Activated B cell treated with CpG ODN at 0.5 μM for 24 hours (primary cell): ENCODE results near the gene CYB561A3. TPM values are rescaled to one million over a fixed set of nuclear protein-coding genes. Genes with fewer than 3 reads are reported as not detected.

Source experiments
- ATAC-seq: fragments of 200-7000 bp; cut with Tn5 transposase; one replicate; pipeline ENCODE4 v1.10.0; 2021; ENCODE audit warnings: low read depth, mild to moderate bottlenecking, moderate library complexity
- CTCF ChIA-PET: fragments of 350-600 bp; sonication (Branson Sonifier 250); formaldehyde crosslinking; loops from one replicate; lab custom pipeline; 2021; ENCODE audit warnings: antibody characterized with exemption; lab: Charles Lee
- POLR2A ChIA-PET: fragments of 350-600 bp; sonication (Branson Sonifier 250); formaldehyde crosslinking; loops from one replicate; lab custom pipeline; 2021; ENCODE audit warnings: antibody characterized with exemption; lab: Charles Lee
- DNase-seq: peaks from one replicate; pipeline ENCODE4 v3.0.0; 2022
- H3K27ac Mint-ChIP-seq: one replicate; pipeline ENCODE4 v1.8.0; 2020; ENCODE audit warnings: mixed read lengths
- H3K27me3 Mint-ChIP-seq: one replicate; pipeline ENCODE4 v1.8.0; 2021; ENCODE audit warnings: mixed read lengths
- H3K36me3 Mint-ChIP-seq: one replicate; pipeline ENCODE4 v1.8.0; 2021; ENCODE audit warnings: low read depth, mixed read lengths
- H3K4me1 Mint-ChIP-seq: one replicate; pipeline ENCODE4 v1.8.0; 2021; ENCODE audit warnings: mixed read lengths
- H3K4me3 Mint-ChIP-seq: one replicate; pipeline ENCODE4 v1.8.0; 2020; ENCODE audit warnings: mild to moderate bottlenecking, mixed read lengths
- H3K9me3 Mint-ChIP-seq: one replicate; pipeline ENCODE4 v1.8.0; 2020; ENCODE audit warnings: mixed read lengths
- intact Hi-C: fragments of 100-400 bp; cut with micrococcal nuclease; formaldehyde crosslinking; loops from one replicate; pipeline ENCODE4 v1.15.1; 2024
- total RNA-seq: library from RNA; stranded (reverse); gene quantifications from 2 replicates; pipeline ENCODE4 v1.2.3, GENCODE V29; 2022
- TF ChIP-seq, protein P1 (sequence below): fragments of 200-600 bp; IDR thresholded peaks from one replicate; pipeline ENCODE4 v1.8.0; 2022; ENCODE audit warnings: antibody characterized with exemption, mild to moderate bottlenecking

CYB561A3 gene
- total RNA-seq, 1 donor from 2014 or later = 433 TPM

GRCh38 chr11:61342207-61342803 lies 19.4 kb downstream of the CYB561A3 start:
- DNase-seq = no peak
- H3K27ac Mint-ChIP-seq = peak overlapping the region; percentile 12
- CTCF ChIA-PET = interaction anchor here (1.0 to 10.1 kb wide), 2 partner anchors 20 to 45 kb away, joined by 3 to 561 read pairs; partner anchors contain the start of genes CYB561A3, TMEM138 and TMEM216
- TF ChIP-seq, protein P1, sequence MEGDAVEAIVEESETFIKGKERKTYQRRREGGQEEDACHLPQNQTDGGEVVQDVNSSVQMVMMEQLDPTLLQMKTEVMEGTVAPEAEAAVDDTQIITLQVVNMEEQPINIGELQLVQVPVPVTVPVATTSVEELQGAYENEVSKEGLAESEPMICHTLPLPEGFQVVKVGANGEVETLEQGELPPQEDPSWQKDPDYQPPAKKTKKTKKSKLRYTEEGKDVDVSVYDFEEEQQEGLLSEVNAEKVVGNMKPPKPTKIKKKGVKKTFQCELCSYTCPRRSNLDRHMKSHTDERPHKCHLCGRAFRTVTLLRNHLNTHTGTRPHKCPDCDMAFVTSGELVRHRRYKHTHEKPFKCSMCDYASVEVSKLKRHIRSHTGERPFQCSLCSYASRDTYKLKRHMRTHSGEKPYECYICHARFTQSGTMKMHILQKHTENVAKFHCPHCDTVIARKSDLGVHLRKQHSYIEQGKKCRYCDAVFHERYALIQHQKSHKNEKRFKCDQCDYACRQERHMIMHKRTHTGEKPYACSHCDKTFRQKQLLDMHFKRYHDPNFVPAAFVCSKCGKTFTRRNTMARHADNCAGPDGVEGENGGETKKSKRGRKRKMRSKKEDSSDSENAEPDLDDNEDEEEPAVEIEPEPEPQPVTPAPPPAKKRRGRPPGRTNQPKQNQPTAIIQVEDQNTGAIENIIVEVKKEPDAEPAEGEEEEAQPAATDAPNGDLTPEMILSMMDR = no peak
- no peak for ATAC-seq
- peaks cover 30% of the 10 kb centered on the region for H3K4me1 Mint-ChIP-seq
- H3K36me3 Mint-ChIP-seq = peaks cover 46% of the 10 kb centered on the region
- H3K4me3 Mint-ChIP-seq = no peak overlapping the region
- H3K9me3 Mint-ChIP-seq = no peaks in the 10 kb centered on the region
- no peaks in the 10 kb centered on the region for H3K27me3 Mint-ChIP-seq
- intact Hi-C loops = no loop called here
- POLR2A ChIA-PET = interaction anchor here (0.6 to 10.1 kb wide), 5 partner anchors 16 to 50 kb away, joined by 3 to 224 read pairs (median 5); partner anchors contain the start of genes CYB561A3, TMEM138 and TMEM216

- TF ChIP-seq, protein P1 = no peak
- Mint-ChIP-seq H3K27ac (no peak overlapping the region), H3K36me3 (peaks cover 40% of the 10 kb centered on the region), H3K4me3 (no peak overlapping the region), H3K27me3 (no peaks in the 10 kb centered on the region), H3K4me1 (peaks cover 30% of the 10 kb centered on the region), H3K9me3 (no peaks in the 10 kb centered on the region)
- ChIA-PET CTCF (interaction anchor here (1.0 to 10.1 kb wide), 2 partner anchors 20 to 46 kb away, joined by 3 to 561 read pairs; partner anchors contain the start of genes CYB561A3, TMEM138 and TMEM216), POLR2A (interaction anchor here (1.0 to 10.1 kb wide), 5 partner anchors 16 to 50 kb away, joined by 3 to 224 read pairs (median 4); partner anchors contain the start of genes CYB561A3, TMEM138 and TMEM216)
- no peak for DNase-seq
- intact Hi-C loops = no loop called here
- no peak for ATAC-seq
Measured at GRCh38 chr11:61341706-61342105, 20.0 kb downstream of the CYB561A3 start.

- Mint-ChIP-seq H3K4me3 (no peak overlapping the region), H3K27ac (no peak overlapping the region), H3K27me3 (no peaks in the 10 kb centered on the region), H3K36me3 (peaks cover 32% of the 10 kb centered on the region), H3K4me1 (peaks cover 32% of the 10 kb centered on the region), H3K9me3 (no peaks in the 10 kb centered on the region)
- TF ChIP-seq, protein P1 = no peak
- DNase-seq (no peak), ATAC-seq (no peak)
- ChIA-PET CTCF (interaction anchor here (10.1 kb wide), 1 partner anchor 46 kb away, joined by 561 read pairs; the partner anchor contains the start of gene TMEM216), POLR2A (interaction anchor here (1.0 to 10.1 kb wide), 3 partner anchors 16 to 51 kb away, joined by 3 to 224 read pairs (median 4); partner anchors contain the start of genes CYB561A3, TMEM138 and TMEM216)
- intact Hi-C loops = no loop called here
Measured at GRCh38 chr11:61340979-61341378, 20.7 kb downstream of the CYB561A3 start.

DNA sequence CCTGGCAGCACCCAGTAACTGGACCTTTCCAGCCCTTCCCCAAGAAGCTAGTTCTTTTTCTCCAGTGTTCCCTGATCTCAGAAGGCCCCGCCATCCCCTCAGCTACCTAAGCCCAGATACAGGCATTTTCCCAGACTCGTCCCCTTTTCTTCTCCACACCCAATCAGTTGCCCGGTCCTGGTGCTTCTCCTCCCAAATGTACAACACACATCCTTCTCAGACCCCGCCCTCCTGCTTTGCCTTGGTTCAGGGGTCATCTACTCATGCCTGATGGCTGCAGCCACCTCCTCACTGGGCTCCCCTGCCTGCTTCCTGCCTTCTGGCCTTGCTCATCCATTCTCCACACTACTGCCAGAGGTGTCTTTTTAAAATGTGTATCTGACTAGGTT lies 22.2 kb downstream of the CYB561A3 start:
- DNase-seq (no peak), ATAC-seq (no peak)
- Mint-ChIP-seq H3K27ac (no peak overlapping the region), H3K27me3 (no peaks in the 10 kb centered on the region), H3K4me3 (no peak overlapping the region), H3K9me3 (no peaks in the 10 kb centered on the region), H3K36me3 (peaks cover 25% of the 10 kb centered on the region), H3K4me1 (peaks cover 32% of the 10 kb centered on the region)
- TF ChIP-seq, protein P1 = no peak
- POLR2A ChIA-PET = interaction anchor here (1.8 to 10.1 kb wide), 3 partner anchors 17 to 46 kb away, joined by 12 to 224 read pairs (median 13); partner anchors contain the start of genes CYB561A3 and TMEM138
- intact Hi-C loops = no loop called here
- CTCF ChIA-PET = interaction anchor here (0.6 to 10.1 kb wide), 3 partner anchors 23 to 450 kb away, joined by 3 to 561 read pairs (median 126); partner anchors contain the start of genes CYB561A3, TMEM138 and TMEM216
